NCI-H524 treated with DMSO at 0.1 percent for 48 hours (cell line): ENCODE data around the gene QSER1.
"Not testable (repeated sequence)": the region's sequence is repeated elsewhere in the genome, so short reads cannot be mapped to it uniquely, and the experiment has no call there.

ENCODE experiments used
- DNase-seq: peaks from one replicate; lab custom pipeline; 2025; lab: John Stamatoyannopoulos, UW

Gene QSER1

GRCh38 chr11:32935462-32936029 lies 42.9 kb downstream of the QSER1 start:
- DNase-seq, result no peak

- DNase-seq, result not testable (repeated sequence)
Measured at GRCh38 chr11:32936178-32936577, 43.6 kb downstream of the QSER1 start.

- DNase-seq, result not testable (repeated sequence)
Measured at GRCh38 chr11:32937283-32937682, 44.7 kb downstream of the QSER1 start.

GRCh38 chr11:32939046-32939445 lies 46.4 kb downstream of the QSER1 start:
- DNase-seq, result no peak

GRCh38 chr11:32939866-32940265 lies 47.3 kb downstream of the QSER1 start:
- DNase-seq, result no peak

GRCh38 chr11:32940865-32941264 lies 48.3 kb downstream of the QSER1 start:
- no peak for DNase-seq

- DNase-seq, result no peak
Measured at GRCh38 chr11:32947978-32948377, 55.4 kb downstream of the QSER1 start.

GRCh38 chr11:32949739-32950138 lies 57.1 kb downstream of the QSER1 start:
- DNase-seq, result no peak

- no peak for DNase-seq
Measured at GRCh38 chr11:32952421-32952820, 59.8 kb downstream of the QSER1 start.

GRCh38 chr11:32953700-32954099 lies 61.1 kb downstream of the QSER1 start:
- no peak for DNase-seq

- DNase-seq, result no peak
Measured at GRCh38 chr11:32960553-32961164, 68.0 kb downstream of the QSER1 start.

- no peak for DNase-seq
Measured at GRCh38 chr11:32962016-32962415, 69.4 kb downstream of the QSER1 start.

GRCh38 chr11:32963721-32964120 lies 71.1 kb downstream of the QSER1 start:
- no peak for DNase-seq

GRCh38 chr11:32968541-32968940 lies 75.9 kb downstream of the QSER1 start:
- DNase-seq, result no peak

GRCh38 chr11:32972233-32972632 lies 79.6 kb downstream of the QSER1 start:
- not testable (repeated sequence) for DNase-seq

GRCh38 chr11:32972781-32973180 lies 80.2 kb downstream of the QSER1 start:
- DNase-seq, result no peak

GRCh38 chr11:32982626-32983025 lies 90.0 kb downstream of the QSER1 start:
- DNase-seq, result no peak

- no peak for DNase-seq
Measured at GRCh38 chr11:32983506-32983905, 90.9 kb downstream of the QSER1 start.

- no peak for DNase-seq
Measured at GRCh38 chr11:32985600-32985999, 93.0 kb downstream of the QSER1 start.

GRCh38 chr11:32987851-32988250 lies 95.2 kb downstream of the QSER1 start:
- no peak for DNase-seq

GRCh38 chr11:32990481-32990880 lies 97.9 kb downstream of the QSER1 start:
- DNase-seq, result no peak

- DNase-seq, result no peak
Measured at GRCh38 chr11:32991427-32991826, 98.8 kb downstream of the QSER1 start.

GRCh38 chr11:32991898-32992297 lies 99.3 kb downstream of the QSER1 start:
- DNase-seq, result no peak

GRCh38 chr11:33000181-33000580 lies 107.6 kb downstream of the QSER1 start:
- no peak for DNase-seq
